Neuron (in vitro differentiated cells): Measurements from ENCODE around the gene RILPL2.
"Not testable (repeated sequence)": the region's sequence is repeated elsewhere in the genome, so short reads cannot be mapped to it uniquely, and the experiment has no call there.

Experiments used
- H2AFZ ChIP-seq: one replicate; pipeline ENCODE4 v1.6.1; 2013; ENCODE audit warnings: low read depth, mild to moderate bottlenecking, inconsistent platforms, low read length, moderate library complexity
- H3K27me3 ChIP-seq: one replicate; pipeline ENCODE4 v1.6.1; 2013; ENCODE audit warnings: low read length; ENCODE audit not compliant: insufficient read depth
- H3K36me3 ChIP-seq: one replicate; pipeline ENCODE4 v1.6.1; 2013; ENCODE audit warnings: low read length; ENCODE audit not compliant: insufficient read depth
- H3K4me1 ChIP-seq: one replicate; pipeline ENCODE4 v1.6.1; 2013; ENCODE audit warnings: low read length; ENCODE audit not compliant: insufficient read depth
- H3K4me3 ChIP-seq: 2 replicates; pipeline ENCODE4 v1.5.1; 2013; ENCODE audit warnings: mild to moderate bottlenecking, low read length, moderate library complexity
- H3K9me3 ChIP-seq: one replicate; pipeline ENCODE4 v1.6.1; 2013; ENCODE audit warnings: low read length

The RILPL2 gene

GRCh38 chr12:123436017-123436964, at the start of gene RILPL2:
Gene RILPL2 (minus strand): TSS chr12:123436684. CDS start chr12:123436420, 264 bp downstream.
- Histone ChIP-seq H3K4me1 (peaks cover 4% of the 10 kb centered on the region), H3K36me3 (no peaks in the 10 kb centered on the region), H3K27me3 (no peaks in the 10 kb centered on the region)

GRCh38 chr12:123485756-123486155, 49.3 kb upstream of the RILPL2 start:
- no peak overlapping the region for H3K4me3 ChIP-seq
- no peaks in the 10 kb centered on the region for H3K9me3 ChIP-seq
- no peak overlapping the region for H2AFZ ChIP-seq
- no peaks in the 10 kb centered on the region for H3K27me3 ChIP-seq
- H3K36me3 ChIP-seq: peaks cover 18% of the 10 kb centered on the region
- H3K4me1 ChIP-seq: peaks cover 5% of the 10 kb centered on the region

More at GRCh38 chr12:123436017-123436964, at the start of gene RILPL2:
- peak within 1 kb of the TSS; percentile 82 for H3K4me3 ChIP-seq
- H2AFZ ChIP-seq: peak within 1 kb of the TSS; percentile 98
- H3K9me3 ChIP-seq: no peaks in the 10 kb centered on the region

- Histone ChIP-seq H3K36me3 (peaks cover 30% of the 10 kb centered on the region), H3K4me3 (no peak overlapping the region), H3K9me3 (no peaks in the 10 kb centered on the region), H2AFZ (no peak overlapping the region), H3K4me1 (peaks cover 2% of the 10 kb centered on the region), H3K27me3 (no peaks in the 10 kb centered on the region)
Measured at GRCh38 chr12:123483602-123484248, 47.2 kb upstream of the RILPL2 start.

GRCh38 chr12:123482876-123483275, 46.4 kb upstream of the RILPL2 start:
- Histone ChIP-seq H3K36me3 (peaks cover 32% of the 10 kb centered on the region), H2AFZ (no peak overlapping the region), H3K4me3 (no peak overlapping the region)

DNA sequence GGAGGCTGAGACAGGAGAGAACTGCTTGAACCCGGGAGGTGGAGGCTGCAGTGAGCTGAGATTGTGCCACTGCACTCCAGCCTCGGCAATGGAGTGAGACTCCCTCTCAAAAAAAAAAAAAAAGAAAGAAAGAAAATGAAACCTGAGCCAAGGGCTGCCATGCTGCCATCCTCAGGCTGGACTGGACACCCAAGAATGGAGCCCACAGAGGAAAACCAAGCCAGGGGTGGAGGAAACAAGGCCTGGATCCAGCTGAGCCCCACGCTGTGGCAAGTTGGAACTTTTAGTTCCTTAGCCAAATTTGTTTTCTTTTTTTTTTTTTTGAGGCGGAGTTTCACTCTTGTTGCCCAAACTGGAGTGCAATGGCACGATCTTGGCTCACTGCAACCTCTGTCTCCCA, 44.8 kb upstream of the RILPL2 start:
- H2AFZ ChIP-seq, H3K4me1 ChIP-seq, H3K27me3 ChIP-seq, H3K4me3 ChIP-seq, H3K9me3 ChIP-seq: not testable (repeated sequence)
- H3K36me3 ChIP-seq: peaks cover 43% of the 10 kb centered on the region

More at GRCh38 chr12:123482876-123483275, 46.4 kb upstream of the RILPL2 start:
- Histone ChIP-seq H3K4me1 (no peaks in the 10 kb centered on the region), H3K9me3 (no peaks in the 10 kb centered on the region), H3K27me3 (no peaks in the 10 kb centered on the region)

GRCh38 chr12:123479442-123480180, 43.1 kb upstream of the RILPL2 start:
- no peaks in the 10 kb centered on the region for H3K27me3 ChIP-seq
- H3K36me3 ChIP-seq: peaks cover 40% of the 10 kb centered on the region
- H3K4me1 ChIP-seq: no peaks in the 10 kb centered on the region
- H3K4me3 ChIP-seq: no peak overlapping the region
- no peaks in the 10 kb centered on the region for H3K9me3 ChIP-seq
- H2AFZ ChIP-seq: no peak overlapping the region

GRCh38 chr12:123478762-123479161, 42.3 kb upstream of the RILPL2 start:
- H3K36me3 ChIP-seq: peaks cover 34% of the 10 kb centered on the region
- no peaks in the 10 kb centered on the region for H3K27me3 ChIP-seq
- H3K9me3 ChIP-seq: no peaks in the 10 kb centered on the region
- no peak overlapping the region for H3K4me3 ChIP-seq
- H3K4me1 ChIP-seq: no peaks in the 10 kb centered on the region
- H2AFZ ChIP-seq: no peak overlapping the region

DNA sequence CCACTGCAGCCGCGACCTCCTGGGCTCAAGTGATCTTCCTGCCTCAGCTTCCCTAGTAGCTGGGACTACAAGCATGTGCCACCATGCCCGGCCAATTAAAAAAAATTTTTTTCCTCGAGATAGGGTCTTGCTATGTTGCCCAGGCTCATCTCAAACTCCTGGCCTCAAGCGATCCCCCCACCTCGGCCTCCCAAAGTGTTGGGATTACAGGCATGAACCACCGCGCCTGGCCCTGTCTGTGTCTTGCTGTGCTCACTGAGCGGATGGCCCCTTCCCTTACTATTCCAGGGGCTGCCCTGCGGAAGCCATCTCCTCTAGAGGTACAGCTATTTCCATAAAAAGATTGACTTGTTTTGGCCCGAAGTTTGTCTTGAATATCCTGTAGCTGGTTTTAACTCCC, 41.6 kb upstream of the RILPL2 start:
- Histone ChIP-seq H3K4me3 (no peak overlapping the region), H3K27me3 (no peaks in the 10 kb centered on the region), H3K9me3 (no peaks in the 10 kb centered on the region), H2AFZ (no peak overlapping the region), H3K4me1 (no peaks in the 10 kb centered on the region), H3K36me3 (peaks cover 29% of the 10 kb centered on the region)

DNA sequence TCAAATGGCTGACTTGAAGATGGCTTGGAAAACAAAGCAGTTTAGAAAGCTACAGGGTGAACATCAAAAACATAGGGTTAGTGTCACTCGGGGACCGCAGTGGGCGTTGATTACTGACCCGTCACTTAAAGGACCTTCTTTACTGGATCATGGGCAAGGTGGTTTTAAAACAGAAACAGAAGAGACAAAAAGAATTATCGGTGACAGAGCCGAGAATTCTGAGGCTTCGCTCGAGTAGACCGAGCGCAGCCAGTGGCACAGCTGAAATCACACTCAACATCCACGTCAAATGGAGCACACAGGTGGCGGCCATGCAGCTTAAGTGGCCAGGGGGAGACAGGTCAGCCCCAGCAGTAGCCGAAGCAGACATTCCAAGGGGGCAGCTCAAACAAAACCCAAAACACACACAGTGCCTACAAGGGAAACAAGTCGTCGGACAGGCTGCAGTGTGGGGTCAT, 38.8 kb upstream of the RILPL2 start:
- peaks cover 47% of the 10 kb centered on the region for H3K36me3 ChIP-seq
- no peak overlapping the region for H3K4me3 ChIP-seq
- H3K27me3 ChIP-seq: no peaks in the 10 kb centered on the region
- H2AFZ ChIP-seq: no peak overlapping the region
- H3K9me3 ChIP-seq: no peaks in the 10 kb centered on the region
- H3K4me1 ChIP-seq: no peaks in the 10 kb centered on the region

- Histone ChIP-seq H3K27me3 (no peaks in the 10 kb centered on the region), H3K4me3 (no peak overlapping the region), H2AFZ (no peak overlapping the region), H3K9me3 (no peaks in the 10 kb centered on the region), H3K4me1 (no peaks in the 10 kb centered on the region), H3K36me3 (peaks cover 45% of the 10 kb centered on the region)
Measured at GRCh38 chr12:123474485-123475245, 38.2 kb upstream of the RILPL2 start.

- H3K27me3 ChIP-seq: no peaks in the 10 kb centered on the region
- H3K4me1 ChIP-seq: no peaks in the 10 kb centered on the region
- H3K4me3 ChIP-seq: no peak overlapping the region
- peaks cover 33% of the 10 kb centered on the region for H3K36me3 ChIP-seq
- H2AFZ ChIP-seq: no peak overlapping the region
- no peaks in the 10 kb centered on the region for H3K9me3 ChIP-seq
Measured at GRCh38 chr12:123472438-123472849, 36.0 kb upstream of the RILPL2 start.

- Histone ChIP-seq H3K27me3 (no peaks in the 10 kb centered on the region), H2AFZ (no peak overlapping the region), H3K9me3 (no peaks in the 10 kb centered on the region), H3K4me3 (no peak overlapping the region), H3K4me1 (no peaks in the 10 kb centered on the region), H3K36me3 (peaks cover 30% of the 10 kb centered on the region)
Measured at GRCh38 chr12:123471374-123472068, 35.0 kb upstream of the RILPL2 start.
